ENCODE data around the gene CEP170B.

The CEP170B gene

DNA sequence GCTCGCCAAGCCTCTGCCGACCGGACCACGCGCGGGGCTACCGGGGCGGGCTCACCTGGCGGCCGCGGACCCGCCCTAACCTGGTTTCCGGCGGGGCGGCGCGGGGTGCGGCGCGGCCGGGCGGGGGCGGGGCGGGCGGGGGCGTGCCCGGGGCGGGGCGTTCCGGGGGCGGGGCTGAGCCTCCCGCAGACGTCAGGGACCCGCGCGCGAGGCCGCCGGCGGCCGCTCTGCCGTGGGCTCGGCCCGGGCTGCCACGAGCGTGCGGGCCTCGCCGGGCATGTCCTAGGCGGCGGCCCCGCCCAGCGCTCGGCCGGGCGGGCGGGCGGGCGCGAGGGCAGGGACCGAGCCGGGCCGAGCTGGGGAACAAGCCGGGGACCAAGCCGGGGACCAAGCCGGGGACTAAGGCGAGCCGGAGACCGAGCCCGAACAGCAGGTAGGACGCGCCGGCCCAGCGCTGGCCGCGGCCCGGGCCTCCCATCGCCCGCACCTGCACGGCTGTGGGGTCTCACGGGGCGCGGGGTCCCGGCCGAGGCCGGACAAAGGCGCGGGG is at the start of gene CEP170B:
Gene CEP170B, plus strand, starts transcription at position 188 of the 550 bp plus-strand sequence. CDS start 3,183 bp downstream, outside the sequence.
- DNase-seq (ENCODE audit: low spot score) = no peak

GRCh38 chr14:104816616-104816884 is 48.5 kb upstream of the CEP170B start:
- DNase-seq (ENCODE audit: low spot score) = no peak

DNA sequence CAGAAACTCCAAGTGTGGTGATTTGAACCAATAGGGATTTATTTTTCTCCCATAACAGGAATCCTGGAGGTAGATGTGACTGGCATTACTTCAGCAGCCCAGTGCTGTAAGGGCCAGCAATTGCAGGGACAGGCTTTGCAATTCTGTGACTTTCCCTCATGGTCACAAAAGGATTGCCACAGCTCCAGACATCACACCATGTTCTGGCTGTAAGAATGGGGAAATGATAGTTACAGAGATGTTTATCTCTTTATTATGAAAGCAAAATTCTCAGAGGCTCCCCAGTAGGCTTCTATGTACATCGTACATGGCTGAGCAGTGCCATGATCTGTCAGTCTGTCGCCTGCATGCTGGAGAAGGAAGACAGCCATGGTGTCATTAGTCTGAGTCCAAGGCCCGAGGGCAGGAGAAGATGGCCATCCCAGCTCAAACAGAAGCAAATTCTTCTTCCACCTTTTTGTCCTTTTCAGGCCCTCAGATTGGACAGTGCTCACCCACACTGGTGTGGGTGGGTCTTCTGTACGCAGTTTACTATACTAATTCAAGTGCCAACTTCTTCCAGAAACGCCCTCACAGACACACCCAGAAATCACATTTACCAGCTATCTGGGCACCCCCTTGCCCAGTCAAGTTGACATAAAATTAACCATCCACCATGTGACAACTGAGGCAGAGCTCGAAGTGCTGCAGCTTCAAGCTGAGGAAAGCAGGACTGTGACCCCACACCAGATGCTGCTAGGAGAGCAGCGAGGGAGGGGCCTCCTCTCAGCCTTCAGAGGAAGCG is 46.9 kb upstream of the CEP170B start:
- DNase-seq (ENCODE audit: low spot score) = peak; percentile 41

DNA sequence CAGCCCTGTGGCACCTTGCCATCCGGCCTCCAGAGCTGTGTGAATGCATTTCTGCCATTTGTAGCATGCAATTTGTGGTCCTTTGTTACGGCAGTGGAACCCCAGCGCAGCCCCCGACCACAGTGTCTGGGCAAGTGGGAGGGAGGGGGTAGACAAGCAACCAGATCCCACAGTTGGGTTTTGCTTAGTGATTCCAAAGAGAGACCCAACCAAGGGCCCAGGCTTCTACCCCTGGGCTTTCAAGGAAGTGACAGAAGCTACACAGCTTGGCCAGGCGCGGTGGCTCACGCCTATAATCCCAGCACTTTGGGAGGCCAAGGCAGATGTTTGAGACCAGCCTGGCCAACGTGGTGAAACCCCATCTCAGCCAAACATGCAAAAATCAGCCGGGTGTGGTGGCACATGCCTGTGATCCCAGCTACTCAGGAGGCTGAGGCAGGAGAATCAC is 46.3 kb upstream of the CEP170B start:
- peak; percentile 48 for DNase-seq (ENCODE audit: low spot score)

DNA sequence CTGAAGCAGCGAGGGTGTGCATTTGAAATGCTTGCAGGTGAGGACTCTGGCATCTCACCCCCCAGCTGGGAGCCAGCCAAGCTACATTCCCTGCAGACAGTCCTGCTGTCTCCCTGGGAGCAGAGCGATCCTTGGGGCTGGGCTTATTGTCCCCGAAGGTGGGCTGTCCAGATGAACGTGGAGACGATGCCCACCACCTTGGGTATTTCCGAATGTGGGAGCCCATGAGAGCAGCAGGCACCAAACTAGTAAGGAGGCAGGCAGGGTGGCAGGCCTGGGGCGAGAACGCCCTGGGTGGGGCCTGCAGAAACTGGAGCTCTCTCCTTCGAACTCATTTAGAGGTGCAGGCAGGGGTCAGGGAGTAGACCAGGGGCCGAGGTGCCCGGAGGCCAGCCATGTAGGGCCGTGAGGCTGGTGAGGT is 45.7 kb upstream of the CEP170B start:
- DNase-seq (ENCODE audit: low spot score) = peak; percentile 62

- peak; percentile 69 for DNase-seq (ENCODE audit: low spot score)
These were observed 44.3 kb upstream of the CEP170B start for GRCh38 chr14:104820669-104821228.

DNA sequence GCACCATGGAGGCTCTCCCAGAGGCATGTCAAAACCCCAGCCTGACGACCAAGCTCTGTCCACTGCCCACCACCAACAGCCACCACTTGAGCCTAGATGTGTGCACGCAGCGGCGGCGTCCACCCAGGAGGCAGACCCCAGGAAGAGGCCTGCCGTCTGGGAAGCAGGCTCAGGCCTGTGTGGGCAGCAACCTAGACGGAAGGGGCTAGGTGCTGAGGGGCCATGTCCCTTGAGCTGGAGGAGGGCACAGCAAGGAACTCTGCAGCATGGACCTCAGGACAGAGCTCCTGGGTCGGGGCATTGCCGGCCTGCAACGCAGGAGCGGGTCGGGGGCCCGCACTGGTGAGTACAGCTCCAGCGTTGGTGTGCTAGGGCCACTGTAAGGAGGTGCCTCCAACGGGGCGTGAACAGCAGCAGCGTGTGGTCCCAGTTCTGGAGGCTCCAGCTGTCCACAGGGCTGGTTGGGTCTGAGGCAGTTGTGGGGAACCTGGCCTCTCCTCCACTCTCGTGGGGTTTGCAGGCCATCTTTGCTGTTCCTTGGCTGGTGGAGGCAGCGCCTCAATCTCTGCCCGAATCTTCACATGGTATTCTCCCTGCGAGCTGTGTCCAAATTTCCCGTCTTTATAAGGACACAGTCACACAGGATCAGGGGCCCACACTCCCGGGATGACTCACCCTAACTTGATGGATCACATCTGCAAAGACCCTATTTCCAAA is 43.7 kb upstream of the CEP170B start:
- peak; percentile 59 for DNase-seq (ENCODE audit: low spot score)

DNA sequence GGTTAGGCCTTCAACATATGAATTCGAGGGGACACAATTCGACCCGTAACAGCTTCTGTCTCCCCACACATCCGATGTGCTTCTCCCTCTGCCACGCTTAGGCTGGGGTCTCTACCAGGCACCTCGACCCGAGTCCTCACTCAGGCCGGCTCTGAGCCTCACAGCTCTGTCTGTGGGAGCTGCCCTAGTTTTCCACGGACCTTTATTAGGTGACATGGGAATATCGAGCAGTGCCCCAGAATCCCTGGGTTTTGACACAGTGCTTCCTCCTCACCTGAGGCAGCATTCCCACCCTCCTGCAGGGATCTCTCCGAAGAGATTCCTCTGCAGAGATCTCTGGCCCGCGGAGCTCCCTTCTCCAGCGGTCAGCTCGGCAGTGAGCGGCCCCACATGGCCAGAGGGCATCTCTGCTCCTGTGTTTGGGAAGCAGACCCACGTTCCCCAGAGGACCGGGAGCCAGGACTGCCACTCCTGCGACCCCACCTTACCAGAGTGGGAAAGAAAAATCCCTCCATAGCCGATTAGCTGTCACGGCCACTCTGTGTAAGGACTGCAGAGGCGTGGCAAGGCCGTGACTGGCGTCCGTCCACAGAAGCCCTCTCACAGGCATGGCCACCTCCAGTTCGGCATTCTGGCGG is 43.0 kb upstream of the CEP170B start:
- DNase-seq (ENCODE audit: low spot score) = peak; percentile 9

- no peak for DNase-seq (ENCODE audit: low spot score)
These were observed 42.0 kb upstream of the CEP170B start for GRCh38 chr14:104822821-104823615.

DNA sequence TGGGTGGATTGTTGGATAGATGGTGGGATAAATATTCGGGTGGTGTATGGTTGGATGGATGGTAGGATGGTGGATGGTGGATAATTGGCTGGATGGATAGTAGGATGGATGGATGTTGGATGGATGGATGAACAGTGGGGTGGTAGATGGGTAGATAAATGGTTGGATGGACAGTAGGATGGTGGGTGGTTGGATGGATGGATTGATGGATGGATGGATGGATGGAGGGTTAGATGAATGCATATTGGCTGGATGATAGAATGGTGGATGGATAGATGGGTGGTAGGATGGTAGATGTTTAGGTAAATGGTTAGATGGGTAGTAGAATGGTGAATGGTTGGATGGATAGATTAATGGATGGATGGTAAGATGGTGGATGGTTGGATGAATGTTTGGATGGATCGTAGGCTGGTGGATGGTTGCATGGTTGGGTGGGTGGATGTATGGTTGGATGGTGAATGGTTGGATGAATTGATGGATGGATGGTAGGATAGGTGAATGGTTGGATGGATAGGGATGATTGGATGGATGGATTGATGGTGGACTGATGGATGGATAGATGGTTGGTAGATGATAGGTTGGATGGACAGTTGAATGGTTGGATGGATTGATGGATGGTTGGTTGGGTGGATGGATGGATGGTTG is 40.6 kb upstream of the CEP170B start:
- DNase-seq (ENCODE audit: low spot score) = peak; percentile 12

GRCh38 chr14:104826189-104826860 is 38.7 kb upstream of the CEP170B start:
- peak; percentile 94 for DNase-seq (ENCODE audit: low spot score)

GRCh38 chr14:104826861-104827176 is 38.2 kb upstream of the CEP170B start:
- no peak for DNase-seq (ENCODE audit: low spot score)

DNA sequence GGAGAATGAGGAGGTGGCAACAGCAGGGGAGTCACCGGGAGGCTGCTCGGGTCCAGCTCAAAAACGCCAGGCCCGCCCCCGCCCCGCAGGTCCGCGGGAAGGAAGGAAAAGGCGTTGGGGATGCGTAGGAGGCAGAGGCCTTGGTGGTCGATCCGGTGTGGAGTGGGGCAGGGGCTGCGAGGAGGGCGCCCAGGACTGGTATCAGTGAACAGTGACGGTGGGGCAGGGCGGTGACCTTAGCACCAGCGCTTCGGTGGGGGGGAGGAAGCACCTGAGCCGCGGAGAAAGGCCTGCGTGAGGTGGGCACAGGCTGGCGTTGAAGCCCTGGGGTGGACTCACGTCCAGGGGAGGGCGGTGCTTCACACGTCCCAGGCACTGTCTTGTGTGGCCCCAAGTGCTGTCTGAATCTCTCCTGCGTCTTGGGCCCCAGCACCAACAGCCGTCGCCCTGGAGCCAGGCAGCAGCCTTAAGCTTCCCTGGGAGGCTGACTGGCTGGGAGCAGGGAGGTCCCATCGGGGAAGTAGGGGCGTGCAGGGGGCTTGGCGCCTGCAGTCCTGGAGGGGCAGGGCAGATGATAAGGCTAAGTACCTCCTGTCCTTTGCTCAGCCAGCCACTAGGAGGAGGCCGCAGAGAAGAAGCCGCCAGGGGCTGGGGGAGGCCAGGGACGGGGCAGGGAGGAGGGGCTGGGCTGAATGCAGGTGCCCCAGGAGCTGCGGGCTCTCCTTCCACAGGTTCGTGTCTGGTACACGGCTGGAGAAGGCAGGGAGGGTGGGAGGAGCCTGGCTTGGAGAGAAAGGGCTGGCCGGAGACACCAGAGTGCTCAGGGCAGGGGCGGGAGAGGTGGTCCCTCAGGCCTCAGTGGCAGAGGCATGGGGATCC is 37.7 kb upstream of the CEP170B start:
- DNase-seq (ENCODE audit: low spot score) = peak; percentile 64

DNA sequence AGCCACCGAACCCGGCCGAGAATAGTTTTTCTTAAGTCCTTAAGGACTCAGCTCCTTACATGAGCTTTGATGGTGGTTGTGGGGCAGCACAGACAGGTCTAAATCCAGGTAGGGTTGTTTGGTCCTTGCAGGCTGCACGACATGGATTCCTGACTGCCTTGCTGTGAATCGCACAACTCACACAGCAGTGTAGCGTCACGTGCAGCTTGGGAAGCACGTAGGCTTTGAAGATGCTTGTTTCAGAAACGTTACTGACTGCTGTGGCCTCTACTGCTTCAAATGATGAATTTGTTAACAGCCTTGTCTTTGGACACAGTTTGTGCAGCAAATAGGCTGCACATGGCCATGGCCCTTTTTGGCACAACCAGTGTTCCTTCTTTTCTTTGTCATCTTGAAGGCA is 34.3 kb upstream of the CEP170B start:
- DNase-seq (ENCODE audit: low spot score) = peak; percentile 44

DNA sequence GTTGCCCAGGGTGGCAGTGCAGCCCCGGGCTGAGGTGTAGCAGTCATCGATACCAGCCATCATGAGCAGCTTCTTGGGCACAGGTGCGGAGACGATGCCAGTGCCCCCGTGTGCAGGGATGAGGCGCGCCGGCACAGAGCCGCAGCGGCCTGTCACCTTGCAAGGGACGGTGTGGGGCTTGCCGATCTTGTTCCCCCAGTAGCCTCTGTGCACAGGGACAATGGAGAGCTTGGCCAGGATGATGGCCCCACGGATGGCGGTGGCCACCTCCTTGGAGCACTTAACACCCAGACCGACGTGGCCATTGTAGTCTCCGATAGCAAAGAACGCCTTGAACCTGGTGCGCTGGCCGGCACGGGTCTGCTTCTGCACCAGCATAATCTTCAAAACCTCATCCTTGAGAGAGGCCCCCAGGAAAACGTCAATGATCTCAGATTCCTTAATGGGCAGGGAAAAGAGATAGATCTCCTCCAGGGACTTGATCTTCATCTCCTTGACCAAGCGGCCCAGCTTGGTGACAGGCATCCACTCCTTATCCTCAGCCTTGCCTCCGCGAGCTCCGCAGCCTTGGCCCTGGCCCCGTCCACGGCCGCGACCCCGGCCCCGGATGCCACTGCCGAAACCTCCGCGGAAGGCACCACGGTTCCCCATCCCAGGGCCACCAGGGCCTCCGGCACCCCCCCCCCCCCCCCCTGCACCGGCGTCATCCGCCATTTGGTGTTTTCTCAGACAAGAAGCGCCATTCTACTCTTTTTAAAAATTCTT is 28.7 kb upstream of the CEP170B start:
- DNase-seq (ENCODE audit: low spot score) = peak; percentile 37

DNA sequence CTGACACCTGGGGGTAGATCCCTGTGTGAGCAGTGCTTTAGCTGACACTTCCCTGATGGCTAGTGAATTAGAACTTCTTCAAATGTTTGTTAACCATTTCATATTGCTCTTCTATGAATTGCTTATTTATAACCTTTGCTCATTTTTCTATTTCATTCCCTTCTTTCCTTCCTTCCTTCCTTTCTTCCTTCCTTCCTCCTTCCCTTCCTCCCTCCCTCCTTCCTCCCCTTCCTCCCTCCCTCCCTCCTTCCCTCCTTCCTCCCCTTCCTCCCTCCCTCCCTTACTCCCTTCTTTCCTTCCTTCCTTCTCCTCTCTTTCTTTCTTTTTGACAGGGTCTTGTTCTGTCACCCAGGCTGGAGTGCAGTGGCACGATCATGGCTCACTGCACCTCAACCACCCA is 23.3 kb upstream of the CEP170B start:
- DNase-seq (ENCODE audit: low spot score) = no peak

DNA sequence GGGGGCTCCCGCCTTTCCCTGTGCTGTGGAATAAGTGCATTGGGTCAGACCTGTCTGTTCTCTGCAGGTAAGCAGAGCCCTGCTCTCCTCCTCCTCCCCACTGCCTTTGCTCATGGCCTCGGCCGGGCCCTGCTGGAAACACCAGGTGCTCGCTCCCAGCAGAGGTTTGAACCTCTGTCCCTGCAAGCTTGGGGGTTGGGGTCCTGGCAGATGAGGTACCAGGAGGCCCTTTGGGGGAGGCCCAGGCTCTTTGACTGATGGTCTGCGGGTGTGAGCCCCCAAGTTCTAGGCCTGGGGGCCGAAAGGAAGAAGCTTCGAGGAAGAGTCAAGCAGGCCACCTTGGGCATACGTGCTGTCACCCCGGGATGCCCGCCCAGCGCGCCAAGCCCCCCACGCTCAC is 22.1 kb upstream of the CEP170B start:
- DNase-seq (ENCODE audit: low spot score) = no peak

DNA sequence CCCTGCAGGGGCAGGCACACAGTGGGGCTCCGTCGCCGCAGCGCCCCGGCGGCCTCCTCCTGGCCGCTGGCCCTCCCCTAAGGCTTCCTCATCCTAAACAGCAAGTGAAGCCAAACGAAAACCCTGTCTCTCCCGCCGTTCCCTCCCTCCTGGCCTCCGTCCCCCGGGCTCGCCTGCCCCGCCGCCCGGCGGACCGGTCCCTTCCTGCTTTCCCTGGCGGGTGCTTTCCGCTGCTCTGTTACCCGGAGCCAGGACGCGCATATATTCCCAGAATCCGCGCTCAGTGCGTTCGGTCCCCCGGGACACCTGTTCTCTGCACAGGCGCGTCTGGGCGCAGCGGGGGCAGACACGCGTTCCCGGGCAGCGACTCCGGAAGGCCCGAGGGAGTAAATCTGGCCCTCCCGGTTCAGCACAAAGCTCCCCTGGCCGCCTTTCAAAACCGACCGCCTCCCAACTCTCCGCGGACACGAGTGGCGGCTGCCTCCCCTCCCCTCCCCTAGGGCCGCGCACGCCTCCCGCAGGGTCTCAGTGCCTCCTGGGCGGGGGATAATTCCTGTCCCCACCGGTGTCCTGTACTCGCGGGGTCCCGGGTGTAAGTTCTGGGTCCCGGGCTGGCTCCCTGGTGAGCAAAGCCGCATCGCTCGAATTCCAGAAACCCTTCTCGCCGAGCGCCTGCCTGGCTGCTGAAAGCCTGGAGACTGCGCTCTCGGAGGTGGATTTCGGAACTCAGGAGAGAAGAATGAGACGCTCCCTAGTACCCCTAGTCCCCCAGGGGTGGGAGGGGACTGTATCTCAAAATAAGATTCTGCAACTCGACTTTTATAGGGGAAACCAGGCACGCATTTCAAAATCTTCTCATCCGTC is 21.4 kb upstream of the CEP170B start:
- DNase-seq (ENCODE audit: low spot score) = no peak
